KG1 (cell line): ENCODE results near the gene DSCAML1.
A peak's percentile ranks its signal among the peaks of the same experiment; 100 is the strongest.

Experiments used
- DNase-seq: peaks from one replicate; lab custom pipeline; 2025; lab: John Stamatoyannopoulos, UW

Gene DSCAML1

GRCh38 chr11:117759305-117759704 is 37.7 kb downstream of the DSCAML1 start:
- no peak for DNase-seq

GRCh38 chr11:117754030-117754429 is 43.0 kb downstream of the DSCAML1 start:
- no peak for DNase-seq

DNA sequence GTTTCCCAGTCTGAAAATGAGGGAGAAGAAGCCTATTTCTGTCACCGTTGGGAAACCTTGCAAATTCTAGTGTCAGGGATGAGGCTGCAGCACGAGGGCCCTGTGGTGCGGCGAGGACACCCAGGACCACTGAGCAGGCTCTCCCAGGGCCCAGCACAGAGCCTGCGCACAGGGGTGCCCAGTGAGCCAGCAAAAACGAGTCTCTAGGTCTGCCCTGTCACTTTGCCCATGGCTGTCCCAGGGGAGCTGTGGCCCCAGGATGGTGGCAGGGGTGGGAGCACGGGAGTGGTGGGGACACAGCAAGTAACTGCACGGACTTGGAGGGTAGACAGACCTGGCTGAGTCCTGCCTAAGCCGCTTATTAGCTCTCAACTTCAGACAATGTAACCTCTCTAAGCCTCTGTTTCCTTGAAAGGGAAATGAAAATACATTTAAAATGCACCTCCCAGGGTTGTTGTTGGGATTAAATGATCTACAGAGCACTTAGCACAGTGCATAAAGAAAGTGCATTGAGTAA is 44.2 kb downstream of the DSCAML1 start:
- DNase-seq: no peak

DNA sequence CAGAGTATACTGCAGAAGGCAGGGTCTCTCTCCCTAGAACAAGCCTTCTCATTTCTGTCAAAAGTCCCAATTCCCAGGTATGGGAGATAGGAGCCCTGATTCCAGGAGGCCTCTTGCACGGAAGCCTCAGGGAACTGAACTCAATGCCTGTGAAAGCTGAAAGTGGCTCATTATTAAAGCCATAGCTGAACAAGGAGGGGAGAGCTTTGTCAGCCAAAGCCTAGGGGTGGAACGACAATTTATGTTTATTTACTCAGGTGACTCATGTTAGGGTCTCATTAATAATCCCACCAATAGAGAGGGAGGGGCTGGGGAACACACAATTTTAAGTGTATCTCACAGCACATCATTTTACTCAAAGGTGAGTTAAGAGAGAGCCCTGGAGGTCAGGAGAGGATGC is 44.9 kb downstream of the DSCAML1 start:
- DNase-seq: no peak

DNA sequence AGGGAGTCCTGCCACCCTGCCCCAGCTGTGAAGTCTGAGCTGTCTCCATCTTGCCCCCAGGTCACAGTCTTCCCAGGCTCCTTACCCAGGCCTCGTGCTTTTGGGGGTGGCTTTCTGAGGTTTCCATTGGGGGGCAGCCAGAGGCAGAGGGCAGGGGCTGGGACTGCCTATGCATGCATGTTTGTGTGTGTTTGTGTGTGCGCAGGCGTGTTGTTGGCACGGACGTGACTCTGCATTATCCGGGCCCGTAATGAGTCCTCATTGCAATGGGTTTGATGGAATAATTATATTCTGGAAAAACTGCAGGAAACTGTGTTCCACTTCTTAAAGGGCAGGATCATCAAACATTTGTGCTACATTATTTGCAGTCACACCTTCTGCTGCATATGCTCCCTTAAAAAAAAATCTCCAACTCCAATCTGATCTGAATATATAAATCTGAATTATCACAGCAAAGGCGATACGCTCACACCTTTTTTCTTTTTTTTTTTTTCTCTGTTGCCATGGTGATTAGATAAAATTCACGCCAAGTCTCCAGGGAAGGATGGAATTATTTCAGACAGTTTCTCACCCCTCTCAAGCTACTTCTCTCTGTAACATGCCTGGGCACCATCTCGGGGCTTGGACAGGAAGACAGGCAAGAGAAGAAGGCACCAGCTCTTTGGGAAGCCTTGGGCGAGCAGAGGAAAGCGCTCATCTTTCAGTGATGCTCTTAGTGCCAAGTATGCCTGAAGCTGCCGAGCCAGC is 45.9 kb downstream of the DSCAML1 start:
- no peak for DNase-seq

GRCh38 chr11:117750357-117750756 is 46.7 kb downstream of the DSCAML1 start:
- DNase-seq: no peak

DNA sequence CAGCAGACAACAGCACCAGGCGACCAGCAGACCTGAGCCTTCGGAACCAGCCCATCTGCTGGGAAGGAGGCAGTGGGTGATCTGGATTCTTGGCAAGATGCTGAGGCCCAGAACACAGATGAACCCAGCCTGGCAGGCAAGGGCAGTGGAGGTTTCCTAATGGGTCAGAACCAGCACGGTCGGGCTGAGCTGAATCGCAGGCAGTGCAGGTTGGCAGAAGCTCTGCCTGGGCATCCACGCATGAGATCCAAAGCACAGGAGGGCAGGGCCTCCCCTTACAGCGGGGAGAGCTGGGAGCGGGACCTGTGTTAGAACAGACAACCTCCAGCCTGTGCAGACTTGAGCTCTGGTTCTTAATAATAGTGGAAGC is 47.5 kb downstream of the DSCAML1 start:
- no peak for DNase-seq

- DNase-seq: no peak
Observed at GRCh38 chr11:117748771-117749540, 48.1 kb downstream of the DSCAML1 start.

DNA sequence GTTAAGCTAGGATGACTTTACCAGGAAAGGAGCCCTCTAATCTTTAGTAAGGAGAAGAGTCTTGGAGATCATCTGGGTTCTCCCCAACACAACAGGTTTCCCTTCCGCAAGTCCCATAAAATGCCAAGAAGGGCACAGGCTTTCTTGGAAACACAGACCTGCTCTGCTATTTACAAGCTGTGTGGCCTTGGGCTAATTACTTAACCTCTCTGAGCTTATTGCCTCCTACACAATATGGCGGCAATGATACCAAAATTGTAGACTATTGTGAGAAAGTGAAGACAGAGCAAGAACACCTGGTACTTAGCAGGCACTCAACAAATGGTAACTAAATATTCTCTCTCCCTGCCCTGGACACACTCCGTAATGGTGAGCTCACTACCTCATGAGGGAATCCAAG is 49.1 kb downstream of the DSCAML1 start:
- DNase-seq: no peak

DNA sequence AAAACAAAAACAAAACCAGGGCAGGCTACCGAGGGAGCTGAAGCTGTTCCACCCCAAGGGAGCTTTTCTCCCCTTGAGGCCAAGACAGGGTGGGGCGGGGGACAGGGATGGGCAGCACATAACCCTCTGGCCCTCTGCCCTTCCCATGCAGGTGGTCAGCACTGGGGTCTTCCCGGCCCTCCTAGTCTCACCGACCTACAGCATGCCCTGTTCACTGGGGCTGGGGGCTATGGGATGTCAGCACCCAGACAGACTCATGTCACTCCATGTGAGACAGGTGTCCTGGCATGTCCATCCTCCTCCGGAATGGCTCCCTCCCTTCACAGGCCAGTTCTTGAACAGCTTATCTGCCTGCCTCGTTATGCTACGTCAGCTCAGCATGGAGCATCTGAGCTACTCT is 51.7 kb downstream of the DSCAML1 start:
- DNase-seq: no peak

DNA sequence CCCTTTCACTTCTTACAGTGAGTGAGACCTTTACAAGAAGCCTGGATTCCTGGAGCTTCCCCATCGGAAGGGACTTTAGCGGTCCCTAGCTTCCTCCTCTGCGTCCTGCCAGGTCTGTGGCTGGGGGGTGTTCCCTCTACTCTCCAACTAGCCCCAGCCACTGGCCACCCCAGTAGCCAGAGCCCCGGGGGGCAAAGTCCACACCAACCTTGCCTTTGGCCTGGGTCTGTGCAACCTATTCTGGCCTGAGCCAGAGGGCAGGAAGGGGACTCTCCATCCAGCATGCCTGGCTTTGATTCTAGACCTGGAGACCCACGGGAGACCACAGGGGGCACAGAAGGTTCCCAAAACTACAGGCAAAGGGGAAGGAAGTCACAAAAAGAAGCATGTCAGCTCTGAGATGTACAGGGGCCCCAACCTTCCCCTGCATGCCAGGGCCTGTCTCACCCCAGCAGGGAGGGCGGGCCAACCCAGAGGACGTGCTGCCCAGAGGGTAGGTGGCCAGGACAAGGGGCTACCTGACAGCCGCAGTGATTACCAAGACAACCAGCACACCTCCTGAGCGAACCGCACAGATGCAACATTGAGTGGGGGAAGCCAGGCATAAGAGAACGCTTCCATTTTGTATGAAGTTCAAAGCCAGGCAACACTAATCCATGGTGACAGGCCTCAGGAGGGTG is 52.4 kb downstream of the DSCAML1 start:
- DNase-seq: no peak

GRCh38 chr11:117743121-117743815 is 53.7 kb downstream of the DSCAML1 start:
- DNase-seq: no peak

DNA sequence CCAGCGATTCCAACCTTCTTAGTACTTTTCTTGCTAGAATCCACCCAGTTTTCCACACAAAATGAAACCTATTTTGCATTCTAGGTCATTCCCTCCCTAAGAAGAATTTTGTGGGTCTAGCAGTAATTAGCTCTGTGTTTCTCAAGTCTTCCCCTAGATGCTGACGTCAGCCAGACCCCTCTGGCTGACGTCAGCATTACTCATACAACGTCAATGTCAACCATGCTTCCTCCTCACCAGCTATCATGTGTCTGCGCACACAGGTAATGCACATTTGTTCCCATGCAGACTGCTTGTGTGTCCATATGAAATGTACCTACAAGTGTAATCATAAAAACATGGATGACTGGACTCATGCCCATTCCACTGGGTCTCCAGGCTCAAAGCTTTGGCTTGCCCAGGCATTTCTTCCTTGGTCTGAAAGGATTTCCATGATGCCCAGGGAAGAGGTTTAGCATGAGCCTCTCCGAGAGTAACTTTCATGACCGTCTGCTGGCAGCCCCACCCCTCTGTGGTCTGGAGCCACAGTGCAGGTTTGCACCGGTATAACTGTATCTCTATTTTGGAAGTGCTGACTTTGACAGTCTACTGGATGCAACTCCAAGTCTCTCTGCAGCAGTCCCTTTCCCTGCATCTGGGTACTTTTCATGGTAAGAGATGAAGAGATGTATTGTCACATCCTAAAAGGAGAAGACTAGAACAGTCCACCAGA is 58.6 kb downstream of the DSCAML1 start:
- no peak for DNase-seq

- no peak for DNase-seq
Observed at GRCh38 chr11:117735350-117735977, 61.6 kb downstream of the DSCAML1 start.

- peak; percentile 18 for DNase-seq
Observed at GRCh38 chr11:117734601-117735024, 62.4 kb downstream of the DSCAML1 start.

DNA sequence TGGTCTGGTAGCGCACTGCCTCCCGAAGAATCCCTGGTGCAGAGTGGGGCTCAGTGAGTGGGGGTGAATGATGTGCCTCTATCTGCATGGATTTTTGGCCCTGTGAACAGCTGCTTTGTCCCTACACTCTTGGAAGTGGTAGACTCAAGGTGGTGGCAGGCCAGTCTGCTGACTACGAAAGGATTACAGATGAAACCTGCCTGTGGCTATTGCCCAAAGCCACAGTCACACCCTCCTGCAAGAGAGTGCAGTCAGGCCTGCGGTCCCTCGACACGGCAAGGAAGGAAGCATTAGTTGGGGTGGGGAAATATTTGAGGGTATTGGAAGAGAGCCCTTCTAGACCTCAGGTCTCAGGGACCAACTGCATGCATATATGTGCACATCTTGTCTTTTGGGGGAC is 63.7 kb downstream of the DSCAML1 start:
- no peak for DNase-seq

- DNase-seq: no peak
Observed at GRCh38 chr11:117731722-117732290, 65.2 kb downstream of the DSCAML1 start.

- DNase-seq: no peak
Observed at GRCh38 chr11:117730208-117730800, 66.7 kb downstream of the DSCAML1 start.

- DNase-seq: no peak
Observed at GRCh38 chr11:117725048-117725734, 71.8 kb downstream of the DSCAML1 start.

- DNase-seq: no peak
Observed at GRCh38 chr11:117724621-117725020, 72.4 kb downstream of the DSCAML1 start.
